HepG2 (cell line): ENCODE measurements around the gene CBX2. TPM values are rescaled to one million over a fixed set of nuclear protein-coding genes. Genes with fewer than 3 reads are reported as not detected.
A peak's percentile ranks its signal among the peaks of the same experiment; 100 is the strongest.

Experiments
- CREM ChIP-seq, 2 experiments: sonication (generic) in 1 of 2; formaldehyde crosslinking in 1 of 2; IDR thresholded peaks; 2 replicates each; pipeline versions ENCODE4 v1.4.0 to v1.6.1; 2016 to 2020; ENCODE audit warnings: antibody characterized with exemption in 1 of 2, mild to moderate bottlenecking in 1 of 2, missing genetic modification reagents in 1 of 2
- JUN ChIP-seq: sonication (generic); formaldehyde crosslinking; IDR thresholded peaks from 2 replicates; pipeline ENCODE4 v1.4.0; 2020; ENCODE audit warnings: mild to moderate bottlenecking, missing genetic modification reagents
- KMT2A ChIP-seq: sonication (generic); formaldehyde crosslinking; IDR thresholded peaks from 2 replicates; pipeline ENCODE4 v1.4.0; 2020; ENCODE audit warnings: missing genetic modification reagents
- MLLT10 ChIP-seq: sonication (generic); formaldehyde crosslinking; IDR thresholded peaks from 2 replicates; pipeline ENCODE4 v1.4.0; 2020; ENCODE audit warnings: missing genetic modification reagents
- PHF8 ChIP-seq: sonication (generic); formaldehyde crosslinking; IDR thresholded peaks from 2 replicates; pipeline ENCODE4 v1.5.0; 2020; ENCODE audit warnings: missing genetic modification reagents
- PRMT3 ChIP-seq: sonication (generic); formaldehyde crosslinking; IDR thresholded peaks from 2 replicates; pipeline ENCODE4 v1.8.1; 2022; ENCODE audit warnings: low read depth, mild to moderate bottlenecking, moderate library complexity, missing genetic modification reagents, borderline replicate concordance
- SP140L ChIP-seq: sonication (generic); formaldehyde crosslinking; IDR thresholded peaks from 2 replicates; pipeline ENCODE4 v1.4.0; 2020; ENCODE audit warnings: missing genetic modification reagents, borderline replicate concordance
- SRSF1 ChIP-seq: fragments of 200-400 bp; formaldehyde crosslinking; optimal IDR thresholded peaks from 2 replicates; pipeline ENCODE3; 2017; ENCODE audit warnings: mild to moderate bottlenecking, low read depth, low read length, moderate library complexity
- TAF1 ChIP-seq: sonication (generic); formaldehyde crosslinking; IDR thresholded peaks from 2 replicates; pipeline ENCODE4 v1.4.0; 2020; ENCODE audit warnings: missing genetic modification reagents
- TBX3 ChIP-seq: fragments of 450-650 bp; IDR thresholded peaks from 2 replicates; pipeline ENCODE4 v1.6.1; 2017; ENCODE audit warnings: antibody characterized with exemption, mild to moderate bottlenecking, inconsistent platforms, borderline replicate concordance
- TCF7 ChIP-seq: sonication (generic); IDR thresholded peaks from 2 replicates; pipeline ENCODE4 v1.6.1; 2016; ENCODE audit warnings: antibody characterized with exemption, low read depth
- ZBTB21 ChIP-seq: sonication (generic); formaldehyde crosslinking; IDR thresholded peaks from 2 replicates; pipeline ENCODE4 v1.4.0; 2020; ENCODE audit warnings: missing genetic modification reagents
- ZFP37 ChIP-seq: sonication (generic); formaldehyde crosslinking; IDR thresholded peaks from 2 replicates; pipeline ENCODE4 v1.4.0; 2020; ENCODE audit warnings: missing genetic modification reagents, borderline replicate concordance
- ZFX ChIP-seq: sonication (generic); formaldehyde crosslinking; IDR thresholded peaks from 2 replicates; pipeline ENCODE4 v1.4.0; 2020; ENCODE audit warnings: mild to moderate bottlenecking, low read depth, missing genetic modification reagents, moderate library complexity
- ZFY ChIP-seq: sonication (generic); formaldehyde crosslinking; IDR thresholded peaks from 2 replicates; pipeline ENCODE4 v1.4.0; 2020; ENCODE audit warnings: missing genetic modification reagents
- ZMAT3 ChIP-seq: sonication (generic); formaldehyde crosslinking; conservative IDR thresholded peaks from 2 replicates; pipeline ENCODE4 v1.7.0; 2021; ENCODE audit warnings: missing genetic modification reagents
- ZNF136 ChIP-seq: sonication (generic); formaldehyde crosslinking; IDR thresholded peaks from 2 replicates; pipeline ENCODE4 v1.8.1; 2022; ENCODE audit warnings: low read depth, mild to moderate bottlenecking, moderate library complexity, missing genetic modification reagents
- ZNF138 ChIP-seq: sonication (generic); formaldehyde crosslinking; IDR thresholded peaks from 2 replicates; pipeline ENCODE4 v1.5.0; 2020; ENCODE audit warnings: mild to moderate bottlenecking, low read depth, missing genetic modification reagents
- ZNF326 ChIP-seq: sonication (generic); formaldehyde crosslinking; IDR thresholded peaks from 2 replicates; pipeline ENCODE4 v1.4.0; 2020; ENCODE audit warnings: missing genetic modification reagents, borderline replicate concordance
- ZNF333 ChIP-seq: sonication (generic); formaldehyde crosslinking; IDR thresholded peaks from 2 replicates; pipeline ENCODE4 v1.4.0; 2020; ENCODE audit warnings: mild to moderate bottlenecking, missing genetic modification reagents, borderline replicate concordance
- ZNF556 ChIP-seq: sonication (generic); formaldehyde crosslinking; IDR thresholded peaks from 2 replicates; pipeline ENCODE4 v1.4.0; 2020; ENCODE audit warnings: mild to moderate bottlenecking, missing genetic modification reagents, borderline replicate concordance
- ZNF652 ChIP-seq: IDR thresholded peaks from 2 replicates; pipeline ENCODE4 v1.6.1; 2016; ENCODE audit warnings: low read depth, borderline replicate concordance
- ZNF773 ChIP-seq: sonication (generic); formaldehyde crosslinking; IDR thresholded peaks from 2 replicates; pipeline ENCODE4 v1.4.0; 2020; ENCODE audit warnings: missing genetic modification reagents, borderline replicate concordance
- polyA plus RNA-seq, 8 experiments: library from polyadenylated mRNA; depleted of rRNA in 3 of 8; stranded (reverse) in 7 of 8; unstranded in 1 of 8; fragments of >200 nt; fragmentation: Illumina TruSeq in 4 of 8; extraction: Trizol in 4 of 8; gene quantifications; 2 replicates each; pipeline versions ENCODE4 v1.2.1 to v1.2.3, GENCODE V29; 2011 to 2016; ENCODE audit warnings: low read depth in 4 of 8, missing spikeins in 1 of 8, mixed read lengths in 1 of 8; ENCODE audit not compliant: insufficient read depth in 1 of 8
- total RNA-seq, 5 experiments: library from RNA; depleted of rRNA; stranded (reverse); fragments of >200 nt; fragmentation: Illumina TruSeq; extraction: Trizol; gene quantifications; 2 replicates each; pipeline ENCODE4 v1.2.3, GENCODE V29; 2016; ENCODE audit warnings: low read depth in 1 of 5
- TF ChIP-seq, protein P1 (sequence below): sonication (generic); formaldehyde crosslinking; IDR thresholded peaks from 2 replicates; pipeline ENCODE4 v1.5.1; 2020; ENCODE audit warnings: mild to moderate bottlenecking, missing genetic modification reagents
- TF ChIP-seq, protein P2 (sequence below): sonication (generic); formaldehyde crosslinking; IDR thresholded peaks from 2 replicates; pipeline ENCODE4 v1.5.1; 2020; ENCODE audit warnings: mild to moderate bottlenecking, missing genetic modification reagents, borderline replicate concordance
- TF ChIP-seq, protein P3 (sequence below): sonication (generic); formaldehyde crosslinking; IDR thresholded peaks from 2 replicates; pipeline ENCODE4 v1.4.0; 2020; ENCODE audit warnings: missing genetic modification reagents

The CBX2 gene
- total and polyA plus RNA-seq, 2 of the 13 experiments (the other 11 are each of a cell fraction or from before 2014, with no cell fraction given): 14.5 to 31.1 TPM

DNA sequence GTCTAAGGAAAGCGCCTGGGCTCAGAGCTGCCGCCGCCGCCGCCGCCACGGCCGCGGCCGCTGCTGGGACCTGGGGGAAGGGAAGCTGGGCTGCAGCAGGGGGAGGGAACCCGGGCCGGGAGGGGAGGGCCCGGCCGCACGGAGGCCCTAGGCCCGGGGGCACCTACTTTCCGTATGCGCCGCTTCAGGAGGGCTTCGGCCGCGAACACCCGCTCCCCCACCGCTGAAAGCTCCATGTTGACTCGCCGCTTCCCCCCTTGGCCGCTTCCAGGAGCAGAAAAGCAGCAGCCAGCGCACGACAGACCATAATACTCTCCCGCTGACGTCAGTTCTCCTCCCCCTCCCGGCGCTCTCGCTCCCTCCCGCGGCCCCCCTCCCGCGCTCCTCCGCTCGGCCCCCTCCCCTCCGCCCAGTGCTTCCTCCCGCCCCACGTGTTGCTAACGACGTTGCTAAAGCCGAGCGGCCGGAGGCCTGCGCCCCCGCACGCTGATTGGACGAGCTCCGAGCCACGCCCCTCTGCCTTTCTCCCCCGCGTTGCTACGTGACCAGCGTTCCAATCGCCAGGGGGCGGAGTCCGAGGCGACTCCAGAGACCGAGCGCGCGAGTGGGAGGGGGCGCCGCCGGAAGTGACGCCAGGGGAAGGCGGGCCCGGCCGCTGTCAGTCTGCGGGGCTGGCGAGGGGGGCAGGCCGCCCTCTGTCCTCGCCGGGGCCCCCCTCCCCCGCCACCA, 19.0 kb downstream of the CBX2 start, which contains the start of gene CBX8 (continued):
- TF ChIP-seq TCF7 (no peak), ZNF326 (CRISPR knock-in tag) (no peak), JUN (CRISPR knock-in tag) (0 out of 2 replicates have a peak, but pooled peaks have one; percentile 57), ZNF652 (no peak), ZFP37 (no peak; the same call in 1 of the 2 replicates), PHF8 (CRISPR knock-in tag) (peak; percentile 82), ZFX (CRISPR knock-in tag) (peak; percentile 80), SRSF1 (peak; percentile 4), KMT2A (peak; percentile 76), ZNF136 (CRISPR knock-in tag) (peak; percentile 40; the same call in 1 of the 2 replicates), ZMAT3 (CRISPR knock-in tag) (peak; percentile 89), ZNF556 (CRISPR knock-in tag) (no peak; the same call in 1 of the 2 replicates), SP140L (CRISPR knock-in tag) (no peak), MLLT10 (CRISPR knock-in tag) (no peak), TBX3 (no peak), ZNF138 (CRISPR knock-in tag) (0 out of 2 replicates have a peak, but pooled peaks have one; percentile 64), ZNF333 (CRISPR knock-in tag) (peak; percentile 13; the same call in 1 of the 2 replicates), TAF1 (CRISPR knock-in tag) (peak; percentile 73), PRMT3 (no peak), ZNF773 (CRISPR knock-in tag) (peak; percentile 63; the same call in 1 of the 2 replicates), CREM (IDR thresholded peaks at IDR 0.05) (peak; percentile 87), CREM (CRISPR knock-in tag; IDR thresholded peaks at IDR 0.05) (peak; percentile 73), ZBTB21 (no peak), ZFY (peak; percentile 90)
- TF ChIP-seq, protein P1, sequence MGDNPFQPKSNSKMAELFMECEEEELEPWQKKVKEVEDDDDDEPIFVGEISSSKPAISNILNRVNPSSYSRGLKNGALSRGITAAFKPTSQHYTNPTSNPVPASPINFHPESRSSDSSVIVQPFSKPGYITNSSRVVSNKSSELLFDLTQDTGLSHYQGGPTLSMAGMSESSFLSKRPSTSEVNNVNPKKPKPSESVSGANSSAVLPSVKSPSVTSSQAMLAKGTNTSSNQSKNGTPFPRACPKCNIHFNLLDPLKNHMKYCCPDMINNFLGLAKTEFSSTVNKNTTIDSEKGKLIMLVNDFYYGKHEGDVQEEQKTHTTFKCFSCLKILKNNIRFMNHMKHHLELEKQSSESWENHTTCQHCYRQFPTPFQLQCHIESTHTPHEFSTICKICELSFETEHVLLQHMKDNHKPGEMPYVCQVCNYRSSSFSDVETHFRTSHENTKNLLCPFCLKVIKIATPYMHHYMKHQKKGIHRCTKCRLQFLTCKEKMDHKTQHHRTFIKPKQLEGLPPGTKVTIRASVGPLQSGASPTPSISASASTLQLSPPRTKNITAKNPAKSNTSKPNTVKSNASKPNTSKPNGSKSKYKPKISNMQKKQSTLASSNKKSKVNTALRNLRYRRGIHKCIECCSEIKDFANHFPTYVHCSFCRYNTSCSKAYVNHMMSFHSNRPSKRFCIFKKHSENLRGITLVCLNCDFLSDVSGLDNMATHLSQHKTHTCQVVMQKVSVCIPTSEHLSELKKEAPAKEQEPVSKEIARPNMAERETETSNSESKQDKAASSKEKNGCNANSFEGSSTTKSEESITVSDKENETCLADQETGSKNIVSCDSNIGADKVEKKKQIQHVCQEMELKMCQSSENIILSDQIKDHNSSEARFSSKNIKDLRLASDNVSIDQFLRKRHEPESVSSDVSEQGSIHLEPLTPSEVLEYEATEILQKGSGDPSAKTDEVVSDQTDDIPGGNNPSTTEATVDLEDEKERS (CRISPR knock-in tag): no peak
- TF ChIP-seq, protein P2, sequence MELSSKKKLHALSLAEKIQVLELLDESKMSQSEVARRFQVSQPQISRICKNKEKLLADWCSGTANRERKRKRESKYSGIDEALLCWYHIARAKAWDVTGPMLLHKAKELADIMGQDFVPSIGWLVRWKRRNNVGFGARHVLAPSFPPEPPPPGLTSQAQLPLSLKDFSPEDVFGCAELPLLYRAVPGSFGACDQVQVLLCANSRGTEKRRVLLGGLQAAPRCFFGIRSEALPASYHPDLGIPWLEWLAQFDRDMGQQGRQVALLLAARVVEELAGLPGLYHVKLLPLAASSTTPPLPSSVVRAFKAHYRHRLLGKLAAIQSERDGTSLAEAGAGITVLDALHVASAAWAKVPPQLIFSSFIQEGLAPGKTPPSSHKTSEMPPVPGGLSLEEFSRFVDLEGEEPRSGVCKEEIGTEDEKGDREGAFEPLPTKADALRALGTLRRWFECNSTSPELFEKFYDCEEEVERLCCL (CRISPR knock-in tag): no peak
- TF ChIP-seq, protein P3, sequence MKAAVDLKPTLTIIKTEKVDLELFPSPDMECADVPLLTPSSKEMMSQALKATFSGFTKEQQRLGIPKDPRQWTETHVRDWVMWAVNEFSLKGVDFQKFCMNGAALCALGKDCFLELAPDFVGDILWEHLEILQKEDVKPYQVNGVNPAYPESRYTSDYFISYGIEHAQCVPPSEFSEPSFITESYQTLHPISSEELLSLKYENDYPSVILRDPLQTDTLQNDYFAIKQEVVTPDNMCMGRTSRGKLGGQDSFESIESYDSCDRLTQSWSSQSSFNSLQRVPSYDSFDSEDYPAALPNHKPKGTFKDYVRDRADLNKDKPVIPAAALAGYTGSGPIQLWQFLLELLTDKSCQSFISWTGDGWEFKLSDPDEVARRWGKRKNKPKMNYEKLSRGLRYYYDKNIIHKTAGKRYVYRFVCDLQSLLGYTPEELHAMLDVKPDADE (CRISPR knock-in tag): no peak
